ENCODE results near the gene SLC10A7. TPM values are rescaled to one million over a fixed set of nuclear protein-coding genes. Genes with fewer than 3 reads are reported as not detected.

Gene SLC10A7
- total RNA-seq, 1 donor from 2014 or later, result 10.7 TPM

- Mint-ChIP-seq H3K4me3 (no peak overlapping the region), H3K27me3 (ENCODE audit: low read depth) (no peaks in the 10 kb centered on the region), H3K27ac (ENCODE audit: unreplicated experiment) (no peak overlapping the region), H3K4me1 (peaks cover 11% of the 10 kb centered on the region), H3K9me3 (no peaks in the 10 kb centered on the region), H3K36me3 (ENCODE audit: low read depth) (no peaks in the 10 kb centered on the region)
- no peak for TF ChIP-seq CTCF (conservative IDR thresholded peaks at IDR 0.05)
- DNase-seq (ENCODE audit: low read depth, low spot score), result peak; percentile 73
Measured at GRCh38 chr4:146522098-146522868, 543 bp upstream of the SLC10A7 start.

GRCh38 chr4:146520896-146521540, 722 bp downstream of the SLC10A7 start:
- no peak for TF ChIP-seq CTCF (conservative IDR thresholded peaks at IDR 0.05)
- no peak for DNase-seq (ENCODE audit: low read depth, low spot score)
- Mint-ChIP-seq H3K36me3 (ENCODE audit: low read depth) (no peaks in the 10 kb centered on the region), H3K27ac (ENCODE audit: unreplicated experiment) (no peak overlapping the region), H3K4me1 (peaks cover 11% of the 10 kb centered on the region), H3K27me3 (ENCODE audit: low read depth) (no peaks in the 10 kb centered on the region), H3K4me3 (no peak overlapping the region), H3K9me3 (no peaks in the 10 kb centered on the region)

- Mint-ChIP-seq H3K4me3 (no peak overlapping the region), H3K27me3 (ENCODE audit: low read depth) (no peaks in the 10 kb centered on the region), H3K4me1 (peaks cover 7% of the 10 kb centered on the region), H3K27ac (ENCODE audit: unreplicated experiment) (no peak overlapping the region), H3K36me3 (ENCODE audit: low read depth) (no peaks in the 10 kb centered on the region), H3K9me3 (no peaks in the 10 kb centered on the region)
- no peak for DNase-seq (ENCODE audit: low read depth, low spot score)
- no peak for TF ChIP-seq CTCF (conservative IDR thresholded peaks at IDR 0.05)
Measured at GRCh38 chr4:146514651-146515357, 6.9 kb downstream of the SLC10A7 start.

GRCh38 chr4:146513548-146513947, 8.2 kb downstream of the SLC10A7 start:
- no peaks in the 10 kb centered on the region for H3K27me3 Mint-ChIP-seq (ENCODE audit: low read depth)
- no peak for DNase-seq (ENCODE audit: low read depth, low spot score)
- peaks cover 10% of the 10 kb centered on the region for H3K4me1 Mint-ChIP-seq
- TF ChIP-seq CTCF (conservative IDR thresholded peaks at IDR 0.05), result no peak
- no peaks in the 10 kb centered on the region for H3K9me3 Mint-ChIP-seq
- H3K4me3 Mint-ChIP-seq, result no peak overlapping the region
- no peak overlapping the region for H3K27ac Mint-ChIP-seq (ENCODE audit: unreplicated experiment)
- H3K36me3 Mint-ChIP-seq (ENCODE audit: low read depth), result peaks cover 2% of the 10 kb centered on the region

GRCh38 chr4:146511381-146511780, 10.4 kb downstream of the SLC10A7 start:
- Mint-ChIP-seq H3K4me1 (peaks cover 10% of the 10 kb centered on the region), H3K9me3 (no peaks in the 10 kb centered on the region), H3K27ac (ENCODE audit: unreplicated experiment) (no peak overlapping the region), H3K27me3 (ENCODE audit: low read depth) (no peaks in the 10 kb centered on the region), H3K36me3 (ENCODE audit: low read depth) (peaks cover 9% of the 10 kb centered on the region), H3K4me3 (no peak overlapping the region)
- no peak for TF ChIP-seq CTCF (conservative IDR thresholded peaks at IDR 0.05)
- no peak for DNase-seq (ENCODE audit: low read depth, low spot score)

All from neural crest cell (in vitro differentiated cells).